RWPE1 (cell line): Measurements from ENCODE around the gene STPG1.
"Not testable (repeated sequence)": the region's sequence is repeated elsewhere in the genome, so short reads cannot be mapped to it uniquely, and the experiment has no call there.

Experiments used
- CTCF ChIA-PET: fragments of 350-600 bp; sonication (Branson Sonifier 250); formaldehyde crosslinking; extraction: SDS; loops from one replicate; lab custom pipeline; 2021; lab: Yijun Ruan, JAX
- POLR2A ChIA-PET: fragments of 400-600 bp; formaldehyde crosslinking; extraction: SDS; loops from one replicate; lab custom pipeline; 2020; ENCODE audit warnings: antibody characterized with exemption; ENCODE audit not compliant: low non-redundant PET; lab: Yijun Ruan, JAX
- DNase-seq: peaks from one replicate; pipeline ENCODE4 v3.0.0; 2012; ENCODE audit warnings: low spot score
- H3K27ac ChIP-seq: fragments of 450-650 bp; 2 replicates; pipeline ENCODE4 v1.5.1; 2017
- CTCF ChIP-seq: fragments of 450-650 bp; conservative IDR thresholded peaks from 2 replicates; pipeline ENCODE4 v1.5.1; 2017; ENCODE audit warnings: low read depth, mild to moderate bottlenecking

Gene STPG1

GRCh38 chr1:24452922-24453485, 39.4 kb upstream of the STPG1 start:
- ChIA-PET POLR2A (no interaction called here), CTCF (interaction anchor here (1.1 kb wide), 1 partner anchor 251 kb away, joined by 3 read pairs; no protein-coding TSS in a partner anchor)
- no peak overlapping the region for H3K27ac ChIP-seq
- DNase-seq: no peak
- no peak for TF ChIP-seq CTCF

GRCh38 chr1:24451746-24452145, 38.2 kb upstream of the STPG1 start:
- H3K27ac ChIP-seq: no peak overlapping the region
- no peak for DNase-seq
- no peak for TF ChIP-seq CTCF
- ChIA-PET CTCF (no interaction called here), POLR2A (no interaction called here)

- CTCF ChIA-PET: no interaction called here
- no peak for TF ChIP-seq CTCF
- POLR2A ChIA-PET: no interaction called here
- no peak for DNase-seq
- no peak overlapping the region for H3K27ac ChIP-seq
These were observed 37.3 kb upstream of the STPG1 start for GRCh38 chr1:24450857-24451397.

- CTCF ChIA-PET: no interaction called here
- no peak for DNase-seq
- no peak for TF ChIP-seq CTCF
- H3K27ac ChIP-seq: no peak overlapping the region
- POLR2A ChIA-PET: no interaction called here
These were observed 36.7 kb upstream of the STPG1 start for GRCh38 chr1:24450316-24450715.

- H3K27ac ChIP-seq, CTCF ChIA-PET, DNase-seq, POLR2A ChIA-PET: not testable (repeated sequence)
These were observed 32.9 kb upstream of the STPG1 start for GRCh38 chr1:24446446-24446845.

- ChIA-PET POLR2A (no interaction called here), CTCF (interaction anchor here (1.0 to 1.2 kb wide), 2 partner anchors 11 to 15 kb away, joined by 3 read pairs; no protein-coding TSS in a partner anchor)
- TF ChIP-seq CTCF: no peak
- DNase-seq: no peak
- H3K27ac ChIP-seq: no peak overlapping the region
These were observed 29.7 kb upstream of the STPG1 start for GRCh38 chr1:24443241-24443656.

- no peak overlapping the region for H3K27ac ChIP-seq
- no peak for DNase-seq
- ChIA-PET CTCF (interaction anchor here (0.6 to 1.2 kb wide), 3 partner anchors 11 to 82 kb away, joined by 3 read pairs; no protein-coding TSS in a partner anchor), POLR2A (no interaction called here)
- no peak for TF ChIP-seq CTCF
These were observed 29.2 kb upstream of the STPG1 start for GRCh38 chr1:24442764-24443163.
